HepG2 (cell line): ENCODE measurements around the gene RGP1. TPM values are rescaled to one million over a fixed set of nuclear protein-coding genes. Genes with fewer than 3 reads are reported as not detected.

ENCODE experiments used
- DMAP1 ChIP-seq: IDR thresholded peaks from 2 replicates; pipeline ENCODE4 v1.6.1; 2016
- DZIP1 ChIP-seq: sonication (generic); formaldehyde crosslinking; IDR thresholded peaks from 2 replicates; pipeline ENCODE4 v1.5.0; 2020; ENCODE audit warnings: mild to moderate bottlenecking, missing genetic modification reagents
- GATAD2A ChIP-seq: IDR thresholded peaks from 2 replicates; pipeline ENCODE4 v1.6.1; 2016
- HNRNPLL ChIP-seq: fragments of 200-400 bp; formaldehyde crosslinking; IDR thresholded peaks from 2 replicates; pipeline ENCODE4 v1.6.1; 2017; ENCODE audit warnings: mild to moderate bottlenecking, low read depth, low read length; ENCODE audit not compliant: poor library complexity, severe bottlenecking
- IKZF1 ChIP-seq: fragments of 450-650 bp; IDR thresholded peaks from 2 replicates; pipeline ENCODE4 v1.7.1; 2016
- JDP2 ChIP-seq: sonication (generic); formaldehyde crosslinking; IDR thresholded peaks from 2 replicates; pipeline ENCODE4 v1.8.1; 2022; ENCODE audit warnings: missing genetic modification reagents, borderline replicate concordance
- KLF15 ChIP-seq: sonication (generic); formaldehyde crosslinking; IDR thresholded peaks from 2 replicates; pipeline ENCODE4 v1.8.1; 2023; ENCODE audit warnings: borderline replicate concordance, mild to moderate bottlenecking, inconsistent platforms, missing genetic modification reagents, mixed read lengths
- MYC ChIP-seq: sonication (generic); formaldehyde crosslinking; IDR thresholded peaks from 2 replicates; pipeline ENCODE4 v1.9.0; 2021; ENCODE audit warnings: missing genetic modification reagents, borderline replicate concordance
- NR2C2 ChIP-seq: sonication (generic); formaldehyde crosslinking; IDR thresholded peaks from 2 replicates; pipeline ENCODE4 v1.4.0; 2020; ENCODE audit warnings: missing genetic modification reagents, mild to moderate bottlenecking, moderate library complexity, borderline replicate concordance
- PATZ1 ChIP-seq: sonication (generic); formaldehyde crosslinking; IDR thresholded peaks from 2 replicates; pipeline ENCODE4 v1.4.0; 2020; ENCODE audit warnings: missing genetic modification reagents
- POLR2G ChIP-seq: fragments of 200-400 bp; formaldehyde crosslinking; IDR thresholded peaks from 2 replicates; pipeline ENCODE4 v1.6.1; 2018; ENCODE audit warnings: mild to moderate bottlenecking, low read depth, low read length, moderate library complexity
- SRY ChIP-seq: sonication (generic); formaldehyde crosslinking; IDR thresholded peaks from 2 replicates; pipeline ENCODE4 v1.8.0; 2022; ENCODE audit warnings: mild to moderate bottlenecking, missing genetic modification reagents
- YEATS2 ChIP-seq: sonication (generic); formaldehyde crosslinking; IDR thresholded peaks from 2 replicates; pipeline ENCODE4 v1.4.0; 2020; ENCODE audit warnings: missing genetic modification reagents, borderline replicate concordance
- ZMYM2 ChIP-seq: sonication (generic); formaldehyde crosslinking; IDR thresholded peaks from 2 replicates; pipeline ENCODE4 v1.8.0; 2022; ENCODE audit warnings: mild to moderate bottlenecking, missing genetic modification reagents
- ZNF17 ChIP-seq: sonication (generic); formaldehyde crosslinking; IDR thresholded peaks from 2 replicates; pipeline ENCODE4 v1.5.0; 2020; ENCODE audit warnings: mild to moderate bottlenecking, missing genetic modification reagents
- ZNF383 ChIP-seq: sonication (generic); formaldehyde crosslinking; IDR thresholded peaks from 2 replicates; pipeline ENCODE4 v1.4.0; 2020; ENCODE audit warnings: missing genetic modification reagents, mild to moderate bottlenecking, borderline replicate concordance
- ZNF550 ChIP-seq: sonication (generic); formaldehyde crosslinking; IDR thresholded peaks from 2 replicates; pipeline ENCODE4 v1.4.0; 2020; ENCODE audit warnings: mild to moderate bottlenecking, missing genetic modification reagents, borderline replicate concordance
- ZNF720 ChIP-seq: sonication (generic); formaldehyde crosslinking; IDR thresholded peaks from 2 replicates; pipeline ENCODE4 v1.4.0; 2020; ENCODE audit warnings: missing genetic modification reagents
- ZNF776 ChIP-seq: sonication (generic); formaldehyde crosslinking; IDR thresholded peaks from 2 replicates; pipeline ENCODE4 v1.4.0; 2020; ENCODE audit warnings: mild to moderate bottlenecking, missing genetic modification reagents
- polyA plus RNA-seq, 8 experiments: library from polyadenylated mRNA; depleted of rRNA in 3 of 8; stranded (reverse) in 7 of 8; unstranded in 1 of 8; fragments of >200 nt; fragmentation: Illumina TruSeq in 4 of 8; extraction: Trizol in 4 of 8; gene quantifications; 2 replicates each; pipeline versions ENCODE4 v1.2.1 to v1.2.3, GENCODE V29; 2011 to 2016; ENCODE audit warnings: low read depth in 4 of 8, missing spikeins in 1 of 8, mixed read lengths in 1 of 8; ENCODE audit not compliant: insufficient read depth in 1 of 8
- total RNA-seq, 5 experiments: library from RNA; depleted of rRNA; stranded (reverse); fragments of >200 nt; fragmentation: Illumina TruSeq; extraction: Trizol; gene quantifications; 2 replicates each; pipeline ENCODE4 v1.2.3, GENCODE V29; 2016; ENCODE audit warnings: low read depth in 1 of 5
- TF ChIP-seq, protein P1 (sequence below): sonication (generic); formaldehyde crosslinking; IDR thresholded peaks from 2 replicates; pipeline ENCODE4 v1.9.0; 2022; ENCODE audit warnings: low read depth, missing genetic modification reagents
- TF ChIP-seq, protein P2 (sequence below): sonication (generic); formaldehyde crosslinking; IDR thresholded peaks from 2 replicates; pipeline ENCODE4 v1.4.0; 2020; ENCODE audit warnings: missing genetic modification reagents, mild to moderate bottlenecking, borderline replicate concordance

Gene RGP1
- total and polyA plus RNA-seq, 2 of the 13 experiments (the other 11 are each of a cell fraction or from before 2014, with no cell fraction given), result 12.7 to 21.0 TPM

GRCh38 chr9:35748858-35749514 lies at the start of gene RGP1, which contains the start of gene GBA2 (continued):
- TF ChIP-seq DZIP1 (CRISPR knock-in tag) (no peak), YEATS2 (peak; percentile 66), POLR2G (peak; percentile 90), SRY (no peak), ZNF17 (no peak), KLF15 (CRISPR knock-in tag) (no peak), PATZ1 (peak; percentile 45), ZNF720 (no peak), MYC (no peak), NR2C2 (peak; percentile 96), GATAD2A (CRISPR knock-in tag) (0 out of 2 replicates have a peak, but pooled peaks have one; percentile 5), ZNF776 (no peak), IKZF1 (no peak), ZNF550 (CRISPR knock-in tag) (no peak), DMAP1 (peak; percentile 49; the same call in 1 of the 2 replicates), ZNF383 (CRISPR knock-in tag) (no peak), JDP2 (CRISPR knock-in tag) (no peak; the same call in 1 of the 2 replicates), HNRNPLL (peak; percentile 75), ZMYM2 (CRISPR knock-in tag) (no peak)
- TF ChIP-seq, protein P1, sequence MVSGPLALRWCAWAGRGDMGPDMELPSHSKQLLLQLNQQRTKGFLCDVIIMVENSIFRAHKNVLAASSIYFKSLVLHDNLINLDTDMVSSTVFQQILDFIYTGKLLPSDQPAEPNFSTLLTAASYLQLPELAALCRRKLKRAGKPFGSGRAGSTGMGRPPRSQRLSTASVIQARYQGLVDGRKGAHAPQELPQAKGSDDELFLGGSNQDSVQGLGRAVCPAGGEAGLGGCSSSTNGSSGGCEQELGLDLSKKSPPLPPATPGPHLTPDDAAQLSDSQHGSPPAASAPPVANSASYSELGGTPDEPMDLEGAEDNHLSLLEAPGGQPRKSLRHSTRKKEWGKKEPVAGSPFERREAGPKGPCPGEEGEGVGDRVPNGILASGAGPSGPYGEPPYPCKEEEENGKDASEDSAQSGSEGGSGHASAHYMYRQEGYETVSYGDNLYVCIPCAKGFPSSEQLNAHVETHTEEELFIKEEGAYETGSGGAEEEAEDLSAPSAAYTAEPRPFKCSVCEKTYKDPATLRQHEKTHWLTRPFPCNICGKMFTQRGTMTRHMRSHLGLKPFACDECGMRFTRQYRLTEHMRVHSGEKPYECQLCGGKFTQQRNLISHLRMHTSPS, result peak; percentile 89
- TF ChIP-seq, protein P2, sequence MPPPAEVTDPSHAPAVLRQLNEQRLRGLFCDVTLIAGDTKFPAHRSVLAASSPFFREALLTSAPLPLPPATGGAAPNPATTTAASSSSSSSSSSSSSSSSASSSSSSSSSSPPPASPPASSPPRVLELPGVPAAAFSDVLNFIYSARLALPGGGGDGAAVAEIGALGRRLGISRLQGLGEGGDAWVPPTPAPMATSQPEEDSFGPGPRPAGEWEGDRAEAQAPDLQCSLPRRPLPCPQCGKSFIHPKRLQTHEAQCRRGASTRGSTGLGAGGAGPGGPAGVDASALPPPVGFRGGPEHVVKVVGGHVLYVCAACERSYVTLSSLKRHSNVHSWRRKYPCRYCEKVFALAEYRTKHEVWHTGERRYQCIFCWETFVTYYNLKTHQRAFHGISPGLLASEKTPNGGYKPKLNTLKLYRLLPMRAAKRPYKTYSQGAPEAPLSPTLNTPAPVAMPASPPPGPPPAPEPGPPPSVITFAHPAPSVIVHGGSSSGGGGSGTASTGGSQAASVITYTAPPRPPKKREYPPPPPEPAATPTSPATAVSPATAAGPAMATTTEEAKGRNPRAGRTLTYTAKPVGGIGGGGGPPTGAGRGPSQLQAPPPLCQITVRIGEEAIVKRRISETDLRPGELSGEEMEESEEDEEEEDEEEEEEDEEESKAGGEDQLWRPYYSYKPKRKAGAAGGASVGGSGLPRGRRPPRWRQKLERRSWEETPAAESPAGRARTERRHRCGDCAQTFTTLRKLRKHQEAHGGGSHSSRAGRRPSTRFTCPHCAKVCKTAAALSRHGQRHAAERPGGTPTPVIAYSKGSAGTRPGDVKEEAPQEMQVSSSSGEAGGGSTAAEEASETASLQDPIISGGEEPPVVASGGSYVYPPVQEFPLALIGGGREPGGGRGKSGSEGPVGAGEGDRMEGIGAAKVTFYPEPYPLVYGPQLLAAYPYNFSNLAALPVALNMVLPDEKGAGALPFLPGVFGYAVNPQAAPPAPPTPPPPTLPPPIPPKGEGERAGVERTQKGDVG (CRISPR knock-in tag), result no peak
